Fibroblast of the aortic adventitia (primary cell): ENCODE measurements around the gene HNRNPAB. TPM values are rescaled to one million over a fixed set of nuclear protein-coding genes. Genes with fewer than 3 reads are reported as not detected.

Experiments used
- DNase-seq: peaks from one replicate; pipeline ENCODE4 v3.0.0-alpha.2; 2010; ENCODE audit warnings: low read depth
- H3K4me3 ChIP-seq: 2 replicates; pipeline ENCODE4 v1.5.1; 2011; ENCODE audit warnings: low read depth, mild to moderate bottlenecking, control low read depth, low read length, moderate library complexity
- total RNA-seq: library from RNA; depleted of rRNA; stranded (reverse); fragments of >200 nt; gene quantifications from 2 replicates; pipeline ENCODE4 v1.2.3, GENCODE V29; 2012; ENCODE audit warnings: low replicate concordance
- TF ChIP-seq, protein P1 (sequence below): IDR thresholded peaks from 2 replicates; pipeline ENCODE4 v1.5.1; 2011; ENCODE audit warnings: mild to moderate bottlenecking, low read length, control low read depth, inconsistent platforms; ENCODE audit not compliant: insufficient read depth

Gene HNRNPAB
- total RNA-seq, 1 donor: 106 TPM

DNA sequence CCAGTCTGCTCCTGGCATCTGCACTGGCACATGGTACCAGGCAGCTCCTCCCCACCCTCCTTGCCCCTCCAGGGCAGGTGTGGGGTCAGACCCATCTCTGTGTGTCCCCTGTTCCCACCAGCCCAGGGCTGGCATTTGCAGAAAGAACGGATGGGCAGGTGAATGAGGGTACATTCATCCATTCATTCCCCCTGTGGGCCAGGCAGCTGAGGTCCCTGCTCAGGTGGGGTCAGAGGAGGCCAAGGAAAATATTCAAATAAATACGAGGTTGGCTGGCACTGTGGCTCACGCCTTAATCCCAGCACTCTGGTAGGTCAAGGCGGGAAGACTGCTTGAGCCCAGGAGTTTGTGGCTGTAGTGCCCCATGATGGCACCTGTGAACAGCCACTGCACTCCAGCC is 53.3 kb downstream of the HNRNPAB start:
- TF ChIP-seq, protein P1, sequence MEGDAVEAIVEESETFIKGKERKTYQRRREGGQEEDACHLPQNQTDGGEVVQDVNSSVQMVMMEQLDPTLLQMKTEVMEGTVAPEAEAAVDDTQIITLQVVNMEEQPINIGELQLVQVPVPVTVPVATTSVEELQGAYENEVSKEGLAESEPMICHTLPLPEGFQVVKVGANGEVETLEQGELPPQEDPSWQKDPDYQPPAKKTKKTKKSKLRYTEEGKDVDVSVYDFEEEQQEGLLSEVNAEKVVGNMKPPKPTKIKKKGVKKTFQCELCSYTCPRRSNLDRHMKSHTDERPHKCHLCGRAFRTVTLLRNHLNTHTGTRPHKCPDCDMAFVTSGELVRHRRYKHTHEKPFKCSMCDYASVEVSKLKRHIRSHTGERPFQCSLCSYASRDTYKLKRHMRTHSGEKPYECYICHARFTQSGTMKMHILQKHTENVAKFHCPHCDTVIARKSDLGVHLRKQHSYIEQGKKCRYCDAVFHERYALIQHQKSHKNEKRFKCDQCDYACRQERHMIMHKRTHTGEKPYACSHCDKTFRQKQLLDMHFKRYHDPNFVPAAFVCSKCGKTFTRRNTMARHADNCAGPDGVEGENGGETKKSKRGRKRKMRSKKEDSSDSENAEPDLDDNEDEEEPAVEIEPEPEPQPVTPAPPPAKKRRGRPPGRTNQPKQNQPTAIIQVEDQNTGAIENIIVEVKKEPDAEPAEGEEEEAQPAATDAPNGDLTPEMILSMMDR: no peak
- H3K4me3 ChIP-seq: no peak overlapping the region
- no peak for DNase-seq

- no peak overlapping the region for H3K4me3 ChIP-seq
- no peak for DNase-seq
- TF ChIP-seq, protein P1: no peak
These were observed 55.5 kb downstream of the HNRNPAB start for GRCh38 chr5:178259623-178260536.

Other genes starting within 250 kb of the HNRNPAB start
- gene PROP1, start 208.3 kb upstream of the HNRNPAB start, total RNA-seq: not detected in 2 replicates
- gene N4BP3, start 91.0 kb upstream of the HNRNPAB start, total RNA-seq: 0.18 and 0.65 TPM in 2 replicates
- 11.8 and 25.8 TPM in 2 replicates for gene RMND5B, start 73.5 kb upstream of the HNRNPAB start, total RNA-seq
- gene NHP2, start 50.6 kb upstream of the HNRNPAB start, total RNA-seq: 29.8 and 162 TPM in 2 replicates
- not detected in 2 replicates for gene GMCL2, start 17.2 kb upstream of the HNRNPAB start, total RNA-seq
- gene PHYKPL, start 28.3 kb downstream of the HNRNPAB start, total RNA-seq: 25.0 and 27.9 TPM in 2 replicates